HG03135 (cell line): Measurements from ENCODE around the gene ARHGAP42.

Experiments
- ATAC-seq: cut with Tn5 transposase; IDR thresholded peaks from one replicate; pipeline ENCODE4 v1.9.1; 2021; ENCODE audit warnings: mild to moderate bottlenecking, moderate library complexity; ENCODE audit not compliant: unreplicated experiment

ARHGAP42 gene

DNA sequence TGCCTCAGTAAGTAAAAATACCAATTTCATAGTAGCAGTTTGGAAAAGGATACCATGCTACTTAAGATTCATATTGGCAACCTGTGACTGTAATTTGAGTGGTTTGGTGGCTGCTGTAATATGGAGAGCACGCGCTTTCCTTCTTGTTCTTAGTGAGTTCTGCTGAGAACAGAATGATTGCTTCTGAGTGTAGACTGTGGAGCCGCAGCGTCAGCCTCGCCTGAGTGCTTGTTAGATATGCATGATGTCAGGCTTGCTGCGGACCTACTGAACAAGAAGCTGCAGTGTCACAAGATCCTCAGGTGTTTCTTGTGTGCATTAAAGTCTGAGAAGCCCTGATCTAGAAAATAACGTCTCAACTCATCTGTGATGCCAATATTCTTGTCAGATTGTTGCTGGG is 143.2 kb downstream of the ARHGAP42 start:
- ATAC-seq: no peak

DNA sequence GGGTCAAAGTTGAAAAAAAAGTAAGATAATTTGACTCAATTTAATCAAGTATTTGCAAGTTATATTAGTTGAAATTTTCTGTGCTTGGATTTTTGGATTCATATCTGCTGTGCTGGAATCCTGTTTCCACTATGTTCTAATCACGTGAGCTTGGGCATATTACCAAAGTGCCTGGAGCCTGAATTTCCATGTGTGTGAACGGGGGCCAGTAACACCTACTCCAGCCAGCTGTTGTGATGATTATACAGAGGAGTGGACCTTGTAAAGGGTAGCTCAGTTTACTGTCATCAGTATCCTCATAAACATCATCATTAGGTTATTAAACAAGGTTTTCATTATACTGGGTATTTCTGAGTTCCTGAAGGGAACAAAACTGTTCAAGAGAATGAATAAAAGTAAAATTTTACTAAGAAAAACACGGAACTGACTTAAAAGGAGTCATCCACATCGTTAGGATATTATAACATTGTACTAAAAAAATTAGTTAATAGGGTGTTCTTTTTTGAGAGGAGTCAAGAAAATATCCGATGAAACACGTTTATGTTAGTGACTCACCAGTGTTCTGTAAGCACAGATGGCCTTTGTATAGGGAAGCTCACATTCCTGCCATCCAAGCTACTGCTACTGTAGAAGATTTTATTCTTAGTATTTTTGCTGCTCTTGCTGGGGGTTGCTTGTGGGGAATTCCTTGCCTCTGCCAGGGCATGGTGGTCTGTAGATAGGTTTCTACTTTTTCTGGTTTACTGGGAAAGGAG is 144.1 kb downstream of the ARHGAP42 start:
- ATAC-seq: no peak

DNA sequence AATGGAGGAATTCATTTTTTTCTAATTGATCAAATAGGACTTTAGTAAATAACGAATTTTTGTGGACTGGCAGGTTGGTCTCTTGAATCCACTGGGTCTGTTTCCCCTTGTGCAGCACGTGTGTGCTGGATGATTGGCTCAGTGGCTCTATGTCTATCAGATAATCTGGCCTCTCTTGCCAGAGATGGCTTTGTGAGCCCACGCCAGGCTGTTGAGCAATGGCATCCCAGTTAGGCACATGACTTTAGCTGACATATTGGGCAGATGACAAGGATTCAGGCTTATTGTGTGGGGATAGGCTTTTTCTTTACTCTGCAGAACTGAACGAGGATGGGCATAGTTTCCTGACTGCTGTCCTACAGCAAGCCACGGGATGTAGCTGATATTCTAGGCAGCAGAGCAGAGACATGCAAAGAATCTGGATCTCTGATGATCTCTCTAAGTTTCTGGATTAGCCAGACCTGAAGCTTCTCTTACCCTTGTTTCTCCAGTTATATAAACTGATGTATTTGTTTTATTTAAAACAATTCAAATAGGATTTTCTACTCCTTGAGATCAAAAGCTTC is 144.9 kb downstream of the ARHGAP42 start:
- no peak for ATAC-seq

DNA sequence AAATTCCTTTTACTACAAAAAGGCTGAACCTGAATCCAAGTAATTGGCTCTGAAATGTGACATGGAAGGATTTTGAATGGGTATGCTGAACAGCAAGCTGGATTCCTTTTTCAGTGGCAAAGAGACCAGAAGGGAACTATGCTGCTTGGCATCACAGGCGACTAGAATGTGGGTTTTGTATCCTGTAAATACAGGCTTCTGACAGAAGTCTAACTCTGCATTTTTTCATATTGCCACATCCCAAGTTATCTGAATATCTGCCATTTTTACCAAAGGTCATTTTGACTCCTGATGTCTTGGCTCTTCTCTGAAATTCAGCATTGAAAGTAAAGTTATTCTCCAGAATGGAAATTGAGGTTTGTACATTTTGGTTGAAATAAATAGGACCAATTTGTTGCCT is 145.7 kb downstream of the ARHGAP42 start:
- no peak for ATAC-seq

DNA sequence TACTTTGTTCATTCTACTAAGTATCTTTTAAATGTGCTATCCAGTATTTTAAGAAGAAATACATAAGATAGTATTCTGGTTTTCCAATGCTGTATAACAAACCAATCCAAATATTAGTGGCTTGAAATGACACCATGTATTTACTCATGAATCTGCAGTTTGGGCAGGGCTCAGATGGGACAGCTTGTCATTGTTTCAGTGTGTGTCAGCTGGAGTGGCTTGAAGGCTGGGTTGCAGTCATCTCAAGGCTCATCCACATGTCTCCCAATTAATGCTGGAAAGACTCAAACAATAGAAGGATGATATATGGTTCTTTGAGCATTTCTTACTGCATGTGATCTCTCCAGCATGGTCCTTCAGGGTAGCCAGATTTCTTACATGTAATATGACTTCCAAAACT is 146.2 kb downstream of the ARHGAP42 start:
- no peak for ATAC-seq

DNA sequence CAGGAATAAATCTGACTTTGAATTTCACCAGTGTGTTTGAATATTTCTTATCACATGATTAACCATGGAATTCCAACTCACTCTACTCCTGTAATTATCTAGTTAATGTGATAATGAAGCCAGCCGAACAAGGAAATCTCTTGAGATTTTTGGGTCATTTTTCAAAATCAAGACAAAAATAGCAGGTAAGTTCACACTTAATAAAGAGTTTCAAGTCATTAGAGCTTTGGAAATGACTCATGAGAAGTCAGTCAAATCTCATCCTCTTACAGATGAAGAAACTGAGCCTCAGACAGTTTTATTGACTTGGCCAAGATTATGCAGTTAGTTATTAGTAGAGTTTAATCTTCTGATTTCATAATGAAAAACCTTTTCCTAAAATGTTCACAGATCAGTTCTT is 148.8 kb downstream of the ARHGAP42 start:
- no peak for ATAC-seq

DNA sequence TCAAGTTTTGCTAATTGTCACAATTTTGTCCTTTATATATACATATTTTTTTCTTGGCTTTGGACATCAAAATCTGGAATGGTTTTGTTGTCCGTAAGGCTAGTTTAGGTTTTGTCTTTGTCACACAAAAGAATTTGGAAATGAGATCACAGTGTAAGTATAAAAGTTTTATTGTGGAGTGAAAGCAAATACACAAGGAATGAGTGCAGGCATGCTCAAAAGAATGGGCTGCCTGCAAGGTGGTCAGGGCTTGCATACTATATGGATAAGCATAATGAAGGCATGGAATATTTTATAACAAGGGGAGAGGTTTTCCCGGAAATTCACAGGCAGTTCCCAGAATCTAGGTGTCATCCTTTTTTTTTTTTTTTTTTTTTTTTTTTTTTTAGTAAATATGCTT is 150.2 kb downstream of the ARHGAP42 start:
- no peak for ATAC-seq

DNA sequence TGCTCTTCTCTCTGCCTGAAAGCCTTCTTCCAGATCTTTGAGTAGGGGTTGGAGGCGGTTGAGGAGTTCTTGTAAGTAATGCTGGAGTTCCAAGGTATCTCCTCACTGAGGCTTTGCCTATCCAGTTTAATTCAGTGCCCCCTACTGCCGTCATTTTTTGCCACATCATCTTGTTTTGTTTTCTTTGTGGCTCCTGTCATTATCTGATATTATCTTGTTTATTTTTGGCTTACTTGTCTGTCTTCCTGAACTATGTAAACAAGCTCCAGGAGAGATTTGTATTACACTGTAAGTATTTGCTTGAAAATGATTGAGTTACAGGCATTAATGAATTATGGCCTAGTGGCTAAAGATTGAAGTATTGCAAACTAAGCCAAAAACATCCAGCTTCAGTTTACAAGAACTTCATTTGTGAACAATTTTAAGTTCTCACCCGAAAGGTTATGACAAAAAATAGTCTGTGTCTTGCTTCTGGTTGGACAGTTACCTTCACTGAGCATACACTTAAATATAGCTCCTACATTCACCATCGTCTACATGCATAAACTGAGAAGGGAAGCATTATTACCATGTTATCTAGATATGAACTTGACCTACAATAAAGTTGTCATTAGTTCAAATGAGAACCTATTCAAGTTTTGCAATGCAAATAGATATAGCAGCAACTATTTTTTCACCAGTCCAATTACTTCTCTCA is 154.8 kb downstream of the ARHGAP42 start:
- ATAC-seq: no peak

DNA sequence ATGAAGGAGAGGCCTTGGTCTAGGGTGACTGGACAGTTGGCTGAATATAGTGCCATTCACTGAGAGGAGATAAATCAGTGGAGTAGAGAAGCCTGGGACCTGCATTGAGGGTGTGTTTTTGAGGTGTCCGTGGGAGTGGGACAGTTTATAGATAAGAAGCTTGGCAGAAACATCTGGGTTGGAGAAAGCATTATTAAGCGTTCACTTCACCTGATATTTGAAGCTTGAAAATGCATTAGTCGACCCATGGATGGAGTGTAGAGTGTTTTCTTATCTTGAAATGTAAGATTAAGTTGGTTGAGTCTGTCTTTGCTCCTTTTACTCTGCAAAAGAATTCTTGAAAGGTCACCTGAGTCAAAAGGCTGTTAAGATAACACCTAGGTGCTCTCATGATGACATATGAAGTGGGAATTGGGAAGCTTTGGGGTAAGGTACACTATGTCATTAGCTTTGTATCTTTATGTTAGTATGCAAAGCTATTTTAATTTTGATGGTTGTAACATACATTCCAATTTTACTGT is 160.7 kb downstream of the ARHGAP42 start:
- no peak for ATAC-seq

DNA sequence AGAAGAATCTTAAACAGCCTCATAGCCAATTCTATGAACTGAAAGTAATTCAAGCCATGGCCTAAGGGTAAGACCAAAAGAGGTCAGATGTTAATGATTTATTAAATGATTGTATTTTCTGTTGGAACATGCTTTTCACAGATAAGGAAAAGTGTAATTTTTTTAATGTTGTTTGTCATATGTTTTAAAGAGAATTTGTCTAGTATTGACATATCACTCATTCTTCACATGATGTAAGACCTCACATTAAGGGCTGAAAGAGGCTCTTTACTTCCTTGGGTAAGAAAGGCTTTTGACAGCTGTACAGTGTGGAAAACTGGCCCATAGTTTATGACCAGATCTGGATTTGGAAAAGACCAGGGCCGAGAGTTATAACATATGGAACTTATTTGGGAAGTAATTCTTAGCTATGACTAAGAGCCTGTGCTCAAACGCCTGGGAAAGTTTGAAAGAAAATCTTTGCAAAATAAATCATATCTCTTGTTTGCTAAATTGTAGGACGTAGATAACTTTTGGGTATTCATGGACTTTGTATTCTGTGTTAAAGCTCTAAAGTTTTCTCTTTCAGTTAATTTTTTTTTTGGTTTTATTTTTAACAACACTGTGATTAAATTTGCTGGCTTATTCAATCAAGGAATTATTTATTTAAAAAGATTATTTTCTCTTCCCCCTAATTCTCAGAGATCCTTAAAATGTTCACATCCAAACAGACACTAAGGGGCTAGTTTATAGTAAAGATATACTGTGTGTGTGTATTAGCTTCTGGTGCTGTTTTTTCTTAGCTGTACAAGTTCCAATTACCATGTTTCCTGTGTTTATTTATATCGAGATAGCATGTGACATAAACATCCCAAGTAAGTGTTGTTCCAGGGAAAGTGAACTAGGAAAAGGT is 162.2 kb downstream of the ARHGAP42 start:
- no peak for ATAC-seq

DNA sequence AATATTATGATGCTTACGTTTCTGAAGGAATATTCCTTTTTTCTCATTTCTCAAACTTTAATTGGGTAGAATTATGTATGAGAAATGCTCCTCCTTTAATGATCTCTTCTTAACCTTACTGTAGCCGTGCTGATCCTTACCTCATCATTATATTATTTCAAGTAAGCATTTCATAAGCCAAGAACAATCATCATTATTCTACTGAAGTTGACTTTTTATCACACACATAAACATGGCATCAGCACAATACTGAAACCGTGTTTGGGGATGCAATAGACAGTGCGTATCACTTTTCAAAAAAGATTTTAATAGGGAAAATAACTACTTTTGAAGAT is 162.8 kb downstream of the ARHGAP42 start:
- ATAC-seq: no peak

DNA sequence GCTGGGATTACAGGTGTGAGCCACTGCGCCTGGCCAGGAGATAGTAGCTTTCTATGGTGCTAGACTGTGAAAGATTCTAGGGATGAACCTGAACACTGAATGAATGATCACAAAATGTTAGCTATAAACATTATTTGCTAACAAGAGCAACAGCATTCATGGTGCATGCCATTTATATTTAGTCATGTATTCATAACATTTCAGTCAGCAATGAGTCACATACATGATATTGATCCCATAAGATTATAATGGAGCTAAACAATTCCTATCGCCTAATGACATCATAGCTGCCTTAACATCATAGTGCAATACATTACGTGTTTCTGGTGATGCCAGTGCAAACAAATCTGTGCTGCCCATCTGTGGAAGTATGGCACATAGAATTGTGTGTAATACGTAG is 164.1 kb downstream of the ARHGAP42 start:
- no peak for ATAC-seq

DNA sequence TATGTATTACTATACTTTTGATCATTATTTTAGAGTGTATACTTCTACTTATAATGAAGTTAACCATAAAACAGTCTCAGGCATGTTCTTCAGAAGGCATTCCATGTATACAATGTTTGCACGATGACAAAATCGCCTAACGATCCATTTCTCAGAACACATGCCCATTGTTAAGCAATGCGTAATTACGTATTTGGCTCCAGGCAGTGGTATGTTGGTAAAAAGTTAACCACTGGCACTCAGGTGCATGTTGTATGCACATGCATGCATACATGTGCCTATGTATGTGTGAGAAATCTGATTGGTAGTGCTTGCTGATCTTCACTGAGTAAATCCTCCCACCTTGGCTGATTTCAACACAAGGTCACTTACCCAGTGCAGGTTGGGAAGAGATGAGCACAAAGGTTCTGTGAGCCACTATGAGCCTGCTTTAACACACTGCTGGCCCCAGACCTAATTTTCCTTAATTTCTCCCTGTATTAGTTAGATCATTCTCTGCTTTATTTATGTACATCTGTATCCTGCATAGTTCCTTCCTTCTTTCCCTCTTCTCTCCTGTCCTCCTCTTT is 164.6 kb downstream of the ARHGAP42 start:
- ATAC-seq: no peak

DNA sequence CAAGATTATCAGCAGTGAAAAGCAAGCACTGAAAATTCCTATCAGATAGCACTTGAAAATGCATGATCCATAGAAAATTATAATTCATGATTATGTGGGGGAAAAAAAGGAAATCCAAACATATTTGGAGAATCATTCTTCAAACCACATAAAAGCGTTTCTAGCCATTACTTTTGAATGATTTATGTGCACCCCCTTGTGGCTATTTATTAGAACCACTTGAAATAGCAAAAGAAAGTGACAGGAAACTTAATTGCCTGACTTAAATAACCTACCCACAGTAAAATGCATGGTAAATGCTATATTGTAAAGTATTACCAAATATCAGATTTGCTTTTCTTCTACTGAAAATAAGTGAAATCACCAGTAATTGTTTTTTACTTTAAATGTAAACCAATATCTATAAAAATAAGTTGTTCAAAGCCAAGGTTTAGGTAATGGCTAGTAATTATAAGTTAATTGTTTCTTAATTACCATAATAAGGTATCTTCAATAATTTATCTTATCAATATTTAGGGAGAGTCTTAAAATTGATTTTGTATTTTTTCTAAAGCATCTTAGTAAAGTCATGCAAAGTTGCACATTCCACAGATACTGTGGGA is 168.5 kb downstream of the ARHGAP42 start:
- no peak for ATAC-seq

DNA sequence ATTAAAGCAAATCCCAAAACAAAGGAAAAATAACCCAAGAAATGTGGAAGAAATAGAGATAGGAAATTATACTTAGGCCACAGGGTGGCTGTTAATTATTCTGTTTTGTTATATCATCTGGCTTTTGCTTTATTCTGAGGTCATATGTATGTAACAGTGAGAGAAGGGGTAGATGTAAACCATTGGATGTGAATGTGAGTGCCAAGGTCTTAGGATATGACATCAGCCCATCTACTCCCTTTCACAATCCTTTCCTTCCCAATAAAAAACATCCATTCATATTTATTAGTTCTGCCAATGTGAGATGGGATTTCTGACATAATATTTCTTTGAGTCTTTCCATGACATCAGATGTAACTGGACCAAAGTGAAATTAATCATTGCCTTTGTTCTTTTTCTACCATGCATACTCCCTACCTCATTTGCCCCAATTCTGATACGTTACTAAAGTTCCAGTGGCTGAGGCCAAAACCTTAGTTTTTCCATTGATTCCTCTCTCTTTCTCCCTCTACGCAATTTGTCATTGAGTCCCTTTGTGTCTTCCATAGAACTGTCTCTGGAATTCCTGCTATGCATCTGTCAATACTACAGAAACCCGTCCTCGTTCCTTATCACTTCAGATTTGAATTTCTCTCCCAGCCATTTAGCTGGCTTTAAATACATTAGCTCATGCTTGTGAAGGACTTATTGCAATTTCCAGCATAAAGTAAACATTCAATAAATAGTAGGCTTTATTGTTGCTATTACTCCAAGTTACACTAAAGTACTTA is 170.3 kb downstream of the ARHGAP42 start:
- no peak for ATAC-seq

DNA sequence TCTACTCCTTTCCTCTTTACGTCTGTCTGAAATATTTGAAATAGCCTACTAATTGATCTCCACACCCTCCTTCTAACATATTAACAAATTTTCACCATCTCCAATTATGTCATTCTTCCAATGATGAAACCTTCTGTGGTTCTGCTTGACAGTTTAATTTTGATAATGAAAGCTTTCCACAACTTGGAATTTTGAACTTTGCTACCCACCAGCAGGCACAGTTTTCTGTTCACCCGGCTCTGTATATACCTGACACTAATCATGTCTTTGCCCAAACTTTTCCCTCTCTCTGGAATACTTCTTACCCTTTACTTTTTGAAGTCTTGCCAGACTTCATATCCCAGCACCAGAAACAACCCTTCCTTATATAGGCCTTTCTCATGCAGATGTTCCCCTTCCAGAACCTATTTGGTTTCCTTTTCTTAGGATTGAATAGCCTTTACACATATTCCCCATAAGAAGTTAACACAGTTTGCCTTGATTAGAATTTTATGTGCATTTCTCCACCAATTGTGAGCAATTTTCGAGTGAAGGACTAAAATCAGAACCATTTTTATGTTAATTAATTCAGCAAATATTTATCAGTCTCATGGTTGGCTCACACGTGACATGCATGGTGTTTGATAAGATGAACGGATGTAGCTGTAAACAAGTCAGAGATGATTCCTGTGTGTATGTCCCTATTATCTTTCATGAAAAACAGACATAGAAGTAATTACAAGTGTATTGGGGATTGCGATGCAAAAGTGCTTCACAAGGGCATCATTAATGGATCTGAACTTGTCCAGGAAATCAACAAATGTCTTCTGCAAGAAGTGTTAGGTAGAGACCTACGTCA is 173.4 kb downstream of the ARHGAP42 start:
- no peak for ATAC-seq

DNA sequence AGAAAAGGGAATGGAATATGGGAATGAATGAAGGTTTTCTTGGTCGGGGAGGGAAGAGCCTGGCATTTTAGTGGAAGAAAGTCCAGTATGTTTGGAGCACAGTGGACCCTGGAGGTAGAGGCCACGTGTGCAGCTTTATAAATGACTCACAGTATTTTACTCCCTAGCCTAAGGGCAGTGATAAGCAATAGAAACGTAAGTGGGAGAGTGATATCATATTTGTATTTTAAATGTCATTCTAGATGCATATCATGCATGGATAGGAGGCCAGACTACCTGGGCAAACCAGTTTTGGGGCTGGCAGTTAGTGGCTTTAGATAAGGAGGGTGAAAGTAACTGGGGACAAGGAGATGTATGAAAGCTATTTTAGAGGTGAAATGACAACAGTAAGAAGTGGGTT is 174.1 kb downstream of the ARHGAP42 start:
- ATAC-seq: no peak

DNA sequence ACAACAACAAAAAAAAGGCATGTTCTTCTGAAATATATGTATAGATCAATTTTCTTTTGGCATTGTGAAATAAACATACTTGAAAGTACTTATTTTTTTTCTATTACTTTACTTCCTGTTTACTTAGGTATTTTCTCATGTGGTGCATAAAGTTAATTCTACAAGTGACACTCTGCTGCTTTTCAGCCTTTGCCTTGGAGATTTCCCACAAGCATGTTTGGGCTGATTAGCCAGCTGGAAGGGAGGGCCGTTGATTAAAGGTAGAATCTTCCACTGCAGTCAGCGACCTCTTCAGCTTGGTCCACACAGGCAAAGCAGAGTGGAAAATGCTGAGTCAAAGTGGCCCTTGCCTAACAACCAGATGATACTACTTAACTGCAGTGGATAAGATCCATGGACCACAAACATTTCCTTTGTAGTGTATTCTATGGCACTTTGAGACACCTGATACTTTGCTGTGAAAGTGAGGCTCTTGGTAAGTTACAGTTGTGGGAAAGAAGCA is 176.0 kb downstream of the ARHGAP42 start:
- peak; percentile 95 for ATAC-seq
